HL-60 (cell line): ENCODE data around the gene DIAPH2.

Experiments
- CTCF ChIP-seq: IDR thresholded peaks from one replicate; pipeline ENCODE4 v1.5.1; 2011; ENCODE audit warnings: low read length, control low read depth, inconsistent platforms; ENCODE audit not compliant: insufficient read depth
- REST ChIP-seq: IDR thresholded peaks from 2 replicates; pipeline ENCODE4 v1.6.1; 2012; ENCODE audit warnings: low read depth; ENCODE audit not compliant: insufficient replicate concordance

- no peak for TF ChIP-seq CTCF
- TF ChIP-seq REST: no peak
These were observed 411.7 kb downstream of the DIAPH2 start for GRCh38 chrX:97096385-97096784.
